GM23338 (cell line): ENCODE measurements around the gene RAB40C. TPM values are rescaled to one million over a fixed set of nuclear protein-coding genes. Genes with fewer than 3 reads are reported as not detected.

Experiments
- ATAC-seq: fragments of 200-7000 bp; cut with Tn5 transposase; 3 replicates; pipeline ENCODE4 v1.9.1; 2020
- DNase-seq: peaks from one replicate; pipeline ENCODE4 v3.0.0-alpha.2; 2015; ENCODE audit warnings: low spot score
- H2AFZ ChIP-seq: fragments of 200-600 bp; sonication (generic); 2 replicates; pipeline ENCODE4 v1.8.0; 2016; ENCODE audit warnings: antibody characterized with exemption, mild to moderate bottlenecking, moderate library complexity
- H3F3A ChIP-seq: fragments of 200-600 bp; sonication (generic); replicated peaks from 2 replicates; pipeline ENCODE4 v1.8.0; 2017; ENCODE audit warnings: antibody characterized with exemption, mixed run types, low read depth
- H3K27ac ChIP-seq: fragments of 200-600 bp; sonication (generic); 2 replicates; pipeline ENCODE4 v1.6.1; 2016; ENCODE audit warnings: low read depth
- H3K27me3 ChIP-seq: fragments of 200-600 bp; sonication (generic); 2 replicates; pipeline ENCODE4 v1.8.0; 2016; ENCODE audit warnings: mild to moderate bottlenecking, mixed run types, moderate library complexity; ENCODE audit not compliant: insufficient read depth
- H3K36me3 ChIP-seq: fragments of 200-600 bp; sonication (generic); 2 replicates; pipeline ENCODE4 v1.8.0; 2016; ENCODE audit warnings: mild to moderate bottlenecking; ENCODE audit not compliant: insufficient read depth
- H3K4me1 ChIP-seq: fragments of 200-600 bp; sonication (generic); 2 replicates; pipeline ENCODE4 v1.8.0; 2016; ENCODE audit warnings: mild to moderate bottlenecking, moderate library complexity; ENCODE audit not compliant: insufficient read depth
- H3K4me2 ChIP-seq: fragments of 200-600 bp; sonication (generic); 2 replicates; pipeline ENCODE4 v1.7.1; 2017; ENCODE audit warnings: mixed run types
- H3K4me3 ChIP-seq: fragments of 200-600 bp; sonication (generic); 2 replicates; pipeline ENCODE4 v1.6.1; 2016; ENCODE audit warnings: mixed run types
- H3K79me2 ChIP-seq: fragments of 200-600 bp; sonication (generic); replicated peaks from 2 replicates; pipeline ENCODE4 v1.8.0; 2017; ENCODE audit warnings: mild to moderate bottlenecking; ENCODE audit not compliant: insufficient read depth
- H3K9me2 ChIP-seq: fragments of 200-600 bp; sonication (generic); 2 replicates; pipeline ENCODE4 v1.8.0; 2017; ENCODE audit not compliant: insufficient read depth
- H4K20me1 ChIP-seq: fragments of 200-600 bp; sonication (generic); replicated peaks from 2 replicates; pipeline ENCODE4 v1.8.0; 2017; ENCODE audit warnings: mild to moderate bottlenecking; ENCODE audit not compliant: insufficient read depth
- H3K27ac Mint-ChIP-seq: 2 replicates; pipeline ENCODE4 v1.8.0; 2020; ENCODE audit warnings: inconsistent platforms, mild to moderate bottlenecking, moderate library complexity, mixed read lengths
- H3K27me3 Mint-ChIP-seq: 3 replicates; pipeline ENCODE4 v1.8.0; 2022; ENCODE audit warnings: low read depth, mild to moderate bottlenecking, moderate library complexity, mixed read lengths, inconsistent platforms; ENCODE audit not compliant: insufficient read depth, poor library complexity
- H3K36me3 Mint-ChIP-seq: 3 replicates; pipeline ENCODE4 v1.8.0; 2021; ENCODE audit warnings: low read depth, mild to moderate bottlenecking, inconsistent platforms, moderate library complexity, mixed read lengths
- H3K4me1 Mint-ChIP-seq: 3 replicates; pipeline ENCODE4 v1.8.0; 2020; ENCODE audit warnings: mild to moderate bottlenecking, inconsistent platforms, mixed read lengths
- H3K4me3 Mint-ChIP-seq: 3 replicates; pipeline ENCODE4 v1.8.0; 2021; ENCODE audit warnings: moderate library complexity, mild to moderate bottlenecking, inconsistent platforms, mixed read lengths
- H3K9me3 Mint-ChIP-seq: 3 replicates; pipeline ENCODE4 v1.8.0; 2020; ENCODE audit warnings: moderate library complexity, mild to moderate bottlenecking, inconsistent platforms, mixed read lengths
- EZH2 ChIP-seq: fragments of 200-600 bp; sonication (generic); IDR thresholded peaks from one replicate; pipeline ENCODE4 v1.8.0; 2017; ENCODE audit warnings: antibody characterized with exemption, mild to moderate bottlenecking, low read depth; ENCODE audit not compliant: unreplicated experiment
- EZH2phosphoT487 ChIP-seq: fragments of 200-600 bp; sonication (generic); IDR thresholded peaks from one replicate; pipeline ENCODE4 v1.8.1; 2018; ENCODE audit warnings: antibody characterized with exemption; ENCODE audit not compliant: unreplicated experiment
- JUNB ChIP-seq: IDR thresholded peaks from one replicate; pipeline ENCODE4 v1.6.1; 2016; ENCODE audit warnings: antibody characterized with exemption; ENCODE audit not compliant: unreplicated experiment
- NANOG ChIP-seq: IDR thresholded peaks from 2 replicates; pipeline ENCODE4 v1.6.1; 2016; ENCODE audit warnings: antibody characterized with exemption, borderline replicate concordance
- POLR2AphosphoS5 ChIP-seq: IDR thresholded peaks from 2 replicates; pipeline ENCODE4 v1.6.1; 2016; ENCODE audit warnings: antibody characterized with exemption, low read depth
- STAT1 ChIP-seq: IDR thresholded peaks from one replicate; pipeline ENCODE4 v1.6.1; 2016; ENCODE audit warnings: antibody characterized with exemption; ENCODE audit not compliant: unreplicated experiment
- microRNA-seq: library from miRNA; unstranded; fragments of <30 nt; microRNA quantifications from one replicate; pipeline ENCODE4, GENCODE V29; 2017
- polyA plus RNA-seq: library from polyadenylated mRNA; unstranded; fragments of >200 nt; fragmentation: Nextera tagmentation; extraction: Ambion mirVana; gene quantifications from 2 replicates; pipeline ENCODE4 v1.2.1, GENCODE V29; 2016
- small RNA-seq: library from RNA; depleted of rRNA; stranded (forward); fragments of <200 nt; gene quantifications from one replicate; pipeline ENCODE3, GENCODE V24; 2014; ENCODE audit warnings: low replicate concordance
- total RNA-seq: library from RNA; depleted of rRNA; stranded (reverse); fragments of >200 nt; shearing (Covaris generic); gene quantifications from 2 replicates; pipeline ENCODE4 v1.2.3, GENCODE V29; 2014; rRNA removed
- TF ChIP-seq, protein P1 (sequence below): fragments of 250-450 bp; sonication (Bioruptor Pico); IDR thresholded peaks from 2 replicates; pipeline ENCODE4 v1.5.0; 2020; ENCODE audit warnings: mild to moderate bottlenecking, moderate library complexity
- TF ChIP-seq, protein P2 (sequence below), 2 experiments: fragments of 200-600 bp in 1 of 2; sonication (generic) in 1 of 2; conservative IDR thresholded peaks; 2 replicates each; pipeline versions ENCODE4 v1.5.1 to v1.6.1; 2016 to 2017; ENCODE audit warnings: antibody characterized with exemption in 2 of 2, low read depth in 2 of 2, mild to moderate bottlenecking in 2 of 2, moderate library complexity in 1 of 2

RAB40C gene
- total and polyA plus RNA-seq, 2 experiments from 2014 or later: 11.2 to 24.6 TPM

DNA sequence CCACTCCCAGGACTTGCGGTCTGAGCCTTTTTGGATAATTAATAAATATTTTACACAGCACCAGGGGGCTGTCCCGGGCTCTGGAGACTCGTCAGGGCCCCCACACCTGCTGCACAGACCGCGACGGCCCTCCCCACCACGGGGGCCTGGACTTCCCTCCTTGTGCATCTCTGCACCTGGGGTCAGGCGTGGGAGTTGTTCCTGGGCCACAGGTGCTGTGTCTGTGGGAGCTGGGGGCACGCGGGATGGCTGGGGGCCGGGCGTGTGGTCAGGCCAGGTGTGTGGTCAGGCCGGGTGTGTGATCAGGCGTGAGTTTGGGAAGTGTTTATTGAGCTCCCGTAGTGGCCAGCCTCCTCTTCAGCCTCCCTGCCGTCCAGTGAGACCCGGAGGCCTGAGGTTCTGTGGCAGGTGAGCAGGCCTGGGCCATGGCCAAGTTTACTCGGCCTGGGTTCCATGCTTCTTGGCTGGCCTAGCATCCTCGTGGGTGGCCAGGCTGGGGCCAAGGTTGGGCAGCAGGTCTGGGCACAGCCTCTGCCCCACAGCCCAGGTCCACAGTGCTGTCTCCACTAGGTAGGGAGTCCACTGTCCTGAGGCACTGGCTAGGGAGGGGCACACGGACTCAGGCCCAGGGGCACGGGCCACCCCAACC is 88.5 kb downstream of the RAB40C start:
- Histone ChIP-seq H3K4me3 (no peak overlapping the region; the same call in 1 of the 2 replicates), H3F3A (peaks cover 39% of the 10 kb centered on the region), H4K20me1 (peaks cover 14% of the 10 kb centered on the region; the same call in 1 of the 2 replicates), H3K27me3 (no peaks in the 10 kb centered on the region), H3K9me2 (no peaks in the 10 kb centered on the region), H3K4me1 (peaks cover 15% of the 10 kb centered on the region; the same call in 1 of the 2 replicates), H3K79me2 (peaks cover 9% of the 10 kb centered on the region; the same call in 1 of the 2 replicates), H2AFZ (no peak overlapping the region), H3K36me3 (no peaks in the 10 kb centered on the region; the same call in 1 of the 2 replicates), H3K27ac (no peak overlapping the region), H3K4me2 (no peak overlapping the region; the same call in 1 of the 2 replicates)
- peaks cover 24% of the 10 kb centered on the region for H3K36me3 Mint-ChIP-seq
- no peak for DNase-seq
- TF ChIP-seq STAT1 (no peak), EZH2 (no peak), NANOG (no peak), POLR2AphosphoS5 (no peak), EZH2phosphoT487 (no peak), JUNB (no peak)
- TF ChIP-seq, protein P1, sequence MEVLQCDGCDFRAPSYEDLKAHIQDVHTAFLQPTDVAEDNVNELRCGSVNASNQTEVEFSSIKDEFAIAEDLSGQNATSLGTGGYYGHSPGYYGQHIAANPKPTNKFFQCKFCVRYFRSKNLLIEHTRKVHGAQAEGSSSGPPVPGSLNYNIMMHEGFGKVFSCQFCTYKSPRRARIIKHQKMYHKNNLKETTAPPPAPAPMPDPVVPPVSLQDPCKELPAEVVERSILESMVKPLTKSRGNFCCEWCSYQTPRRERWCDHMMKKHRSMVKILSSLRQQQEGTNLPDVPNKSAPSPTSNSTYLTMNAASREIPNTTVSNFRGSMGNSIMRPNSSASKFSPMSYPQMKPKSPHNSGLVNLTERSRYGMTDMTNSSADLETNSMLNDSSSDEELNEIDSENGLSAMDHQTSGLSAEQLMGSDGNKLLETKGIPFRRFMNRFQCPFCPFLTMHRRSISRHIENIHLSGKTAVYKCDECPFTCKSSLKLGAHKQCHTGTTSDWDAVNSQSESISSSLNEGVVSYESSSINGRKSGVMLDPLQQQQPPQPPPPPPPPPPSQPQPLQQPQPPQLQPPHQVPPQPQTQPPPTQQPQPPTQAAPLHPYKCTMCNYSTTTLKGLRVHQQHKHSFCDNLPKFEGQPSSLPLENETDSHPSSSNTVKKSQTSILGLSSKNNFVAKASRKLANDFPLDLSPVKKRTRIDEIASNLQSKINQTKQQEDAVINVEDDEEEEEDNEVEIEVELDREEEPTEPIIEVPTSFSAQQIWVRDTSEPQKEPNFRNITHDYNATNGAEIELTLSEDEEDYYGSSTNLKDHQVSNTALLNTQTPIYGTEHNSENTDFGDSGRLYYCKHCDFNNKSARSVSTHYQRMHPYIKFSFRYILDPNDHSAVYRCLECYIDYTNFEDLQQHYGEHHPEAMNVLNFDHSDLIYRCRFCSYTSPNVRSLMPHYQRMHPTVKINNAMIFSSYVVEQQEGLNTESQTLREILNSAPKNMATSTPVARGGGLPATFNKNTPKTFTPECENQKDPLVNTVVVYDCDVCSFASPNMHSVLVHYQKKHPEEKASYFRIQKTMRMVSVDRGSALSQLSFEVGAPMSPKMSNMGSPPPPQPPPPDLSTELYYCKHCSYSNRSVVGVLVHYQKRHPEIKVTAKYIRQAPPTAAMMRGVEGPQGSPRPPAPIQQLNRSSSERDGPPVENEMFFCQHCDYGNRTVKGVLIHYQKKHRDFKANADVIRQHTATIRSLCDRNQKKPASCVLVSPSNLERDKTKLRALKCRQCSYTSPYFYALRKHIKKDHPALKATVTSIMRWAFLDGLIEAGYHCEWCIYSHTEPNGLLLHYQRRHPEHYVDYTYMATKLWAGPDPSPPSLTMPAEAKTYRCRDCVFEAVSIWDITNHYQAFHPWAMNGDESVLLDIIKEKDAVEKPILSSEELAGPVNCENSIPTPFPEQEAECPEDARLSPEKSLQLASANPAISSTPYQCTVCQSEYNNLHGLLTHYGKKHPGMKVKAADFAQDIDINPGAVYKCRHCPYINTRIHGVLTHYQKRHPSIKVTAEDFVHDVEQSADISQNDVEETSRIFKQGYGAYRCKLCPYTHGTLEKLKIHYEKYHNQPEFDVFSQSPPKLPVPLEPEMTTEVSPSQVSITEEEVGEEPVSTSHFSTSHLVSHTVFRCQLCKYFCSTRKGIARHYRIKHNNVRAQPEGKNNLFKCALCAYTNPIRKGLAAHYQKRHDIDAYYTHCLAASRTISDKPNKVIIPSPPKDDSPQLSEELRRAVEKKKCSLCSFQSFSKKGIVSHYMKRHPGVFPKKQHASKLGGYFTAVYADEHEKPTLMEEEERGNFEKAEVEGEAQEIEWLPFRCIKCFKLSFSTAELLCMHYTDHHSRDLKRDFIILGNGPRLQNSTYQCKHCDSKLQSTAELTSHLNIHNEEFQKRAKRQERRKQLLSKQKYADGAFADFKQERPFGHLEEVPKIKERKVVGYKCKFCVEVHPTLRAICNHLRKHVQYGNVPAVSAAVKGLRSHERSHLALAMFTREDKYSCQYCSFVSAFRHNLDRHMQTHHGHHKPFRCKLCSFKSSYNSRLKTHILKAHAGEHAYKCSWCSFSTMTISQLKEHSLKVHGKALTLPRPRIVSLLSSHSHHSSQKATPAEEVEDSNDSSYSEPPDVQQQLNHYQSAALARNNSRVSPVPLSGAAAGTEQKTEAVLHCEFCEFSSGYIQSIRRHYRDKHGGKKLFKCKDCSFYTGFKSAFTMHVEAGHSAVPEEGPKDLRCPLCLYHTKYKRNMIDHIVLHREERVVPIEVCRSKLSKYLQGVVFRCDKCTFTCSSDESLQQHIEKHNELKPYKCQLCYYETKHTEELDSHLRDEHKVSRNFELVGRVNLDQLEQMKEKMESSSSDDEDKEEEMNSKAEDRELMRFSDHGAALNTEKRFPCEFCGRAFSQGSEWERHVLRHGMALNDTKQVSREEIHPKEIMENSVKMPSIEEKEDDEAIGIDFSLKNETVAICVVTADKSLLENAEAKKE: no peak
- TF ChIP-seq, protein P2, sequence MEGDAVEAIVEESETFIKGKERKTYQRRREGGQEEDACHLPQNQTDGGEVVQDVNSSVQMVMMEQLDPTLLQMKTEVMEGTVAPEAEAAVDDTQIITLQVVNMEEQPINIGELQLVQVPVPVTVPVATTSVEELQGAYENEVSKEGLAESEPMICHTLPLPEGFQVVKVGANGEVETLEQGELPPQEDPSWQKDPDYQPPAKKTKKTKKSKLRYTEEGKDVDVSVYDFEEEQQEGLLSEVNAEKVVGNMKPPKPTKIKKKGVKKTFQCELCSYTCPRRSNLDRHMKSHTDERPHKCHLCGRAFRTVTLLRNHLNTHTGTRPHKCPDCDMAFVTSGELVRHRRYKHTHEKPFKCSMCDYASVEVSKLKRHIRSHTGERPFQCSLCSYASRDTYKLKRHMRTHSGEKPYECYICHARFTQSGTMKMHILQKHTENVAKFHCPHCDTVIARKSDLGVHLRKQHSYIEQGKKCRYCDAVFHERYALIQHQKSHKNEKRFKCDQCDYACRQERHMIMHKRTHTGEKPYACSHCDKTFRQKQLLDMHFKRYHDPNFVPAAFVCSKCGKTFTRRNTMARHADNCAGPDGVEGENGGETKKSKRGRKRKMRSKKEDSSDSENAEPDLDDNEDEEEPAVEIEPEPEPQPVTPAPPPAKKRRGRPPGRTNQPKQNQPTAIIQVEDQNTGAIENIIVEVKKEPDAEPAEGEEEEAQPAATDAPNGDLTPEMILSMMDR (conservative IDR thresholded peaks at IDR 0.05; ENCODE audit: low read depth in 2 of 2): no peak
- ATAC-seq: no peak
- H3K4me3 Mint-ChIP-seq: no peak overlapping the region
- H3K27me3 Mint-ChIP-seq: peaks cover 23% of the 10 kb centered on the region
- no peaks in the 10 kb centered on the region; the same call in 1 of the 3 replicates for H3K9me3 Mint-ChIP-seq
- no peak overlapping the region for H3K27ac Mint-ChIP-seq
- peaks cover 32% of the 10 kb centered on the region for H3K4me1 Mint-ChIP-seq

Small RNAs within 50 kb of the gene (microRNA-seq; reads per million reads assigned to microRNA genes)
- 17.7 reads per million, percentile 42 among the genes with 10 or more reads in this experiment for gene MIR3176

Small RNAs within 50 kb of the gene (small RNA-seq; reads per million reads assigned to genes)
- gene MIR3176 (1.6 reads per million, percentile 75 among the genes with 10 or more reads in this experiment), gene Z98883.1 (not detected)

Other genes with a start within 250 kb of the RAB40C start
- 50.6 and 54.5 TPM in 2 replicates for gene AXIN1, start 237.3 kb upstream of the RAB40C start, total RNA-seq
- 14.3 and 15.0 TPM in 2 replicates for gene AXIN1, start 237.3 kb upstream of the RAB40C start, polyA plus RNA-seq
- gene MRPL28, start 219.5 kb upstream of the RAB40C start, total RNA-seq: 115 and 169 TPM in 2 replicates
- 129 and 135 TPM in 2 replicates for gene MRPL28, start 219.5 kb upstream of the RAB40C start, polyA plus RNA-seq
- gene PGAP6, start 208.1 kb upstream of the RAB40C start, total RNA-seq: 98.7 and 112 TPM in 2 replicates
- 25.1 and 29.5 TPM in 2 replicates for gene PGAP6, start 208.1 kb upstream of the RAB40C start, polyA plus RNA-seq
- 228 and 249 TPM in 2 replicates for gene NME4, start 192.9 kb upstream of the RAB40C start, total RNA-seq
- 511 and 521 TPM in 2 replicates for gene NME4, start 192.9 kb upstream of the RAB40C start, polyA plus RNA-seq
- 17.9 and 26.9 TPM in 2 replicates for gene DECR2, start 188.2 kb upstream of the RAB40C start, total RNA-seq
- 19.0 and 20.3 TPM in 2 replicates for gene DECR2, start 188.2 kb upstream of the RAB40C start, polyA plus RNA-seq
- gene RAB11FIP3, start 164.4 kb upstream of the RAB40C start, total RNA-seq: 27.9 and 29.2 TPM in 2 replicates
- gene RAB11FIP3, start 164.4 kb upstream of the RAB40C start, polyA plus RNA-seq: 3.2 and 4.4 TPM in 2 replicates
- 142 and 164 TPM in 2 replicates for gene CAPN15, start 62.4 kb upstream of the RAB40C start, total RNA-seq
- 27.3 and 30.7 TPM in 2 replicates for gene CAPN15, start 62.4 kb upstream of the RAB40C start, polyA plus RNA-seq
- gene PRR35, start 29.7 kb upstream of the RAB40C start, total RNA-seq: 1.1 and 1.4 TPM in 2 replicates
- 0.32 and 0.63 TPM in 2 replicates for gene PRR35, start 29.7 kb upstream of the RAB40C start, polyA plus RNA-seq
- 0.80 TPM in 1 of 2 replicates, not detected in the other for gene NHLRC4, start 23.1 kb upstream of the RAB40C start, total RNA-seq
- 0.14 and 0.47 TPM in 2 replicates for gene NHLRC4, start 23.1 kb upstream of the RAB40C start, polyA plus RNA-seq
- 49.9 and 62.3 TPM in 2 replicates for gene PIGQ, start 20.1 kb upstream of the RAB40C start, total RNA-seq
- 28.0 and 30.2 TPM in 2 replicates for gene PIGQ, start 20.1 kb upstream of the RAB40C start, polyA plus RNA-seq
- gene WFIKKN1, start 40.9 kb downstream of the RAB40C start, total RNA-seq: 6.8 and 11.2 TPM in 2 replicates
- 3.5 and 4.0 TPM in 2 replicates for gene WFIKKN1, start 40.9 kb downstream of the RAB40C start, polyA plus RNA-seq
- gene METTL26, start 46.2 kb downstream of the RAB40C start, total RNA-seq: 131 and 153 TPM in 2 replicates
- gene METTL26, start 46.2 kb downstream of the RAB40C start, polyA plus RNA-seq: 223 and 225 TPM in 2 replicates
- 53.2 and 64.3 TPM in 2 replicates for gene MCRIP2, start 51.8 kb downstream of the RAB40C start, total RNA-seq
- gene MCRIP2, start 51.8 kb downstream of the RAB40C start, polyA plus RNA-seq: 67.7 and 80.2 TPM in 2 replicates
- 42.2 and 44.4 TPM in 2 replicates for gene WDR90, start 59.3 kb downstream of the RAB40C start, total RNA-seq
- gene WDR90, start 59.3 kb downstream of the RAB40C start, polyA plus RNA-seq: 25.9 and 26.3 TPM in 2 replicates
- gene RHOT2, start 78.1 kb downstream of the RAB40C start, total RNA-seq: 93.8 and 129 TPM in 2 replicates
- 159 and 163 TPM in 2 replicates for gene RHOT2, start 78.1 kb downstream of the RAB40C start, polyA plus RNA-seq
- gene RHBDL1, start 85.6 kb downstream of the RAB40C start, total RNA-seq: 10.1 and 11.5 TPM in 2 replicates
- 8.4 and 9.2 TPM in 2 replicates for gene RHBDL1, start 85.6 kb downstream of the RAB40C start, polyA plus RNA-seq
- gene STUB1, start 90.3 kb downstream of the RAB40C start, total RNA-seq: 108 and 123 TPM in 2 replicates
- gene STUB1, start 90.3 kb downstream of the RAB40C start, polyA plus RNA-seq: 91.7 and 107 TPM in 2 replicates
- gene JMJD8, start 94.3 kb downstream of the RAB40C start, total RNA-seq: 79.3 and 82.5 TPM in 2 replicates
- 43.1 and 48.5 TPM in 2 replicates for gene JMJD8, start 94.3 kb downstream of the RAB40C start, polyA plus RNA-seq
- gene WDR24, start 100.3 kb downstream of the RAB40C start, total RNA-seq: 11.5 and 15.8 TPM in 2 replicates
- 7.2 and 8.0 TPM in 2 replicates for gene WDR24, start 100.3 kb downstream of the RAB40C start, polyA plus RNA-seq
- 10.6 and 12.6 TPM in 2 replicates for gene FBXL16, start 115.7 kb downstream of the RAB40C start, total RNA-seq
- 7.9 and 8.9 TPM in 2 replicates for gene FBXL16, start 115.7 kb downstream of the RAB40C start, polyA plus RNA-seq
- gene METRN, start 125.1 kb downstream of the RAB40C start, total RNA-seq: 33.0 and 36.9 TPM in 2 replicates
- gene METRN, start 125.1 kb downstream of the RAB40C start, polyA plus RNA-seq: 18.7 and 28.9 TPM in 2 replicates
- 23.8 and 37.1 TPM in 2 replicates for gene ANTKMT, start 131.1 kb downstream of the RAB40C start, total RNA-seq
- 37.2 and 59.0 TPM in 2 replicates for gene ANTKMT, start 131.1 kb downstream of the RAB40C start, polyA plus RNA-seq
- 3.5 and 12.6 TPM in 2 replicates for gene CCDC78, start 136.4 kb downstream of the RAB40C start, total RNA-seq
- gene CCDC78, start 136.4 kb downstream of the RAB40C start, polyA plus RNA-seq: 8.7 and 10.5 TPM in 2 replicates
- gene HAGHL, start 137.0 kb downstream of the RAB40C start, total RNA-seq: 19.1 and 21.6 TPM in 2 replicates
- gene HAGHL, start 137.0 kb downstream of the RAB40C start, polyA plus RNA-seq: 35.3 and 45.2 TPM in 2 replicates
- 19.2 and 42.3 TPM in 2 replicates for gene CIAO3, start 150.9 kb downstream of the RAB40C start, total RNA-seq
- 13.0 and 15.4 TPM in 2 replicates for gene CIAO3, start 150.9 kb downstream of the RAB40C start, polyA plus RNA-seq
- gene MSLN, start 170.7 kb downstream of the RAB40C start, total RNA-seq: 0.10 TPM in 1 of 2 replicates, not detected in the other
- gene MSLN, start 170.7 kb downstream of the RAB40C start, polyA plus RNA-seq: not detected in 2 replicates
- gene RPUSD1, start 198.3 kb downstream of the RAB40C start, total RNA-seq: 41.9 and 79.5 TPM in 2 replicates
- gene RPUSD1, start 198.3 kb downstream of the RAB40C start, polyA plus RNA-seq: 19.1 and 20.7 TPM in 2 replicates
- 108 and 129 TPM in 2 replicates for gene CHTF18, start 198.6 kb downstream of the RAB40C start, total RNA-seq
- gene CHTF18, start 198.6 kb downstream of the RAB40C start, polyA plus RNA-seq: 61.3 and 69.2 TPM in 2 replicates
- not detected in 2 replicates for gene GNG13, start 210.7 kb downstream of the RAB40C start, total RNA-seq
- 0.29 and 0.30 TPM in 2 replicates for gene GNG13, start 210.7 kb downstream of the RAB40C start, polyA plus RNA-seq